Upper lobe of right lung (tissue), 1 donor: ENCODE data around the gene CASP9. TPM values are rescaled to one million over a fixed set of nuclear protein-coding genes. Genes with fewer than 3 reads are reported as not detected.

Experiments
- ATAC-seq: fragments of 200-7000 bp; cut with Tn5 transposase; one replicate; pipeline ENCODE4 v1.9.1; 2020; ENCODE audit warnings: mild to moderate bottlenecking, moderate library complexity
- DNase-seq: peaks from one replicate; pipeline ENCODE4 v3.0.0-alpha.2; 2020
- H3K27ac ChIP-seq: fragments of 200-600 bp; one replicate; pipeline ENCODE4 v1.8.0; 2022
- H3K27me3 ChIP-seq: fragments of 200-600 bp; one replicate; pipeline ENCODE4 v1.8.0; 2022; ENCODE audit warnings: mild to moderate bottlenecking
- H3K36me3 ChIP-seq: fragments of 200-600 bp; one replicate; pipeline ENCODE4 v1.8.0; 2022
- H3K4me1 ChIP-seq: fragments of 200-600 bp; one replicate; pipeline ENCODE4 v1.8.0; 2022
- H3K4me3 ChIP-seq: fragments of 200-600 bp; one replicate; pipeline ENCODE4 v1.8.0; 2022; ENCODE audit warnings: mild to moderate bottlenecking
- H3K9me3 ChIP-seq: fragments of 200-600 bp; one replicate; pipeline ENCODE4 v1.8.0; 2022
- CTCF ChIP-seq: fragments of 200-600 bp; IDR thresholded peaks from one replicate; pipeline ENCODE4 v1.8.0; 2022; ENCODE audit warnings: antibody characterized with exemption
- intact Hi-C: fragments of 100-400 bp; cut with DNase I; formaldehyde crosslinking; loops from one replicate; pipeline ENCODE4 v1.11.0; 2022
- total RNA-seq: library from RNA; stranded (reverse); fragmentation: NEBNext Ultra II Directional; extraction: Animal tissue kit (Norgen Biotek cat#: 25700); gene quantifications from one replicate; pipeline ENCODE4 v1.2.1, GENCODE V29; 2021
- donor health status: DM: no; HTN: yes; CAD: no; lungs with severe emphysema.

CASP9 gene
- total RNA-seq, 1 donor from 2014 or later = 11.7 TPM

GRCh38 chr1:15442759-15443158 is 81.3 kb downstream of the CASP9 start:
- TF ChIP-seq CTCF = no peak
- no peak for DNase-seq
- no peak for ATAC-seq
- intact Hi-C loops = no loop called here
- H3K27me3 ChIP-seq = no peaks in the 10 kb centered on the region
- H3K9me3 ChIP-seq = no peaks in the 10 kb centered on the region
- H3K4me3 ChIP-seq = no peak overlapping the region
- H3K36me3 ChIP-seq = no peaks in the 10 kb centered on the region
- H3K27ac ChIP-seq = no peak overlapping the region
- no peaks in the 10 kb centered on the region for H3K4me1 ChIP-seq

GRCh38 chr1:15442119-15442518 is 81.9 kb downstream of the CASP9 start:
- no peaks in the 10 kb centered on the region for H3K4me1 ChIP-seq
- TF ChIP-seq CTCF = no peak
- DNase-seq (no peak), ATAC-seq (no peak)
- no peaks in the 10 kb centered on the region for H3K36me3 ChIP-seq
- no peak overlapping the region for H3K27ac ChIP-seq
- intact Hi-C loops = no loop called here
- H3K27me3 ChIP-seq = no peaks in the 10 kb centered on the region
- H3K9me3 ChIP-seq = no peaks in the 10 kb centered on the region
- no peak overlapping the region for H3K4me3 ChIP-seq

Other genes starting within 250 kb of the CASP9 start
- 64.3 TPM for gene EFHD2, start 114.3 kb downstream of the CASP9 start, total RNA-seq
- gene CTRC, start 85.8 kb downstream of the CASP9 start, total RNA-seq = 0.23 TPM
- gene CELA2A, start 67.5 kb downstream of the CASP9 start, total RNA-seq = not detected
- gene CELA2B, start 48.1 kb downstream of the CASP9 start, total RNA-seq = not detected
- 23.5 TPM for gene DNAJC16, start 2.6 kb upstream of the CASP9 start, total RNA-seq
- not detected for gene AGMAT, start 60.8 kb upstream of the CASP9 start, total RNA-seq
- gene DDI2, start 93.2 kb upstream of the CASP9 start, total RNA-seq = 40.9 TPM
- 90.9 TPM for gene PLEKHM2, start 160.1 kb upstream of the CASP9 start, total RNA-seq
- 3.0 TPM for gene SLC25A34, start 212.0 kb upstream of the CASP9 start, total RNA-seq
- gene TMEM82, start 218.3 kb upstream of the CASP9 start, total RNA-seq = not detected
- gene FBLIM1, start 234.6 kb upstream of the CASP9 start, total RNA-seq = 39.0 TPM